Measurements from ENCODE around the gene THBS2.

DNA sequence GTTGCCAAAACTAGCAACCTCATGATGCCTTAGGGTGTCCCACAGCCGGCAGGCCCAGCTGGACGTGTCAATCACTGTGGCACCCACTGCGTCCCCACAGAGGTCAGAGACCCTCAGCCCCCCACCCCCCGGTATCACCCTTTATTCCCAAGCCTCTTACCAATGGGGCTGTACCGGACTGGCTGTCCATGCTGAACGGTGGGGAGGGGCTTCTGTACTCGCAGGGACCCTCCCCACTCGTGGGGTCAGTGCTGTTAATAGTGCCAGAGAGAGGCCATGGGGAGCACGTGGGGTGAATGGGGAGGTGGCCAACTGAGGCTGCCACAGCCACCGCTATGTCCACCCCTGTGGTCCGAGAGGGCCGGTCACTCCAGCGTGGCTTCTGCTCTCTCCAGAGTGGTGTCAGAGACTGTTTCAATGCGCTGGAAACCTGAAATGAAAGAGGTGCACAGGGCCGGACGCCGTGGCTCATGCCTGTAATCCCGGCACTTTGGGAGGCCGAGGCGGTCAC lies 68.6 kb downstream of the THBS2 start:
- no peak for TF ChIP-seq ELF1 (IDR thresholded peaks at IDR 0.05; ENCODE audit: borderline replicate concordance, low read depth)
- TF ChIP-seq, protein P1, sequence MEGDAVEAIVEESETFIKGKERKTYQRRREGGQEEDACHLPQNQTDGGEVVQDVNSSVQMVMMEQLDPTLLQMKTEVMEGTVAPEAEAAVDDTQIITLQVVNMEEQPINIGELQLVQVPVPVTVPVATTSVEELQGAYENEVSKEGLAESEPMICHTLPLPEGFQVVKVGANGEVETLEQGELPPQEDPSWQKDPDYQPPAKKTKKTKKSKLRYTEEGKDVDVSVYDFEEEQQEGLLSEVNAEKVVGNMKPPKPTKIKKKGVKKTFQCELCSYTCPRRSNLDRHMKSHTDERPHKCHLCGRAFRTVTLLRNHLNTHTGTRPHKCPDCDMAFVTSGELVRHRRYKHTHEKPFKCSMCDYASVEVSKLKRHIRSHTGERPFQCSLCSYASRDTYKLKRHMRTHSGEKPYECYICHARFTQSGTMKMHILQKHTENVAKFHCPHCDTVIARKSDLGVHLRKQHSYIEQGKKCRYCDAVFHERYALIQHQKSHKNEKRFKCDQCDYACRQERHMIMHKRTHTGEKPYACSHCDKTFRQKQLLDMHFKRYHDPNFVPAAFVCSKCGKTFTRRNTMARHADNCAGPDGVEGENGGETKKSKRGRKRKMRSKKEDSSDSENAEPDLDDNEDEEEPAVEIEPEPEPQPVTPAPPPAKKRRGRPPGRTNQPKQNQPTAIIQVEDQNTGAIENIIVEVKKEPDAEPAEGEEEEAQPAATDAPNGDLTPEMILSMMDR (IDR thresholded peaks at IDR 0.05 in 2 of 3, conservative IDR thresholded peaks at IDR 0.05 in 1 of 3; ENCODE audit: borderline replicate concordance in 1 of 3, insufficient read depth in 1 of 3, low read depth in 2 of 3, low read length in 2 of 3): no peak
- no peak for TF ChIP-seq RAD21 (IDR thresholded peaks at IDR 0.05; ENCODE audit: low read depth)
- TF ChIP-seq EZH2phosphoT487 (IDR thresholded peaks at IDR 0.05; ENCODE audit: borderline replicate concordance): no peak
- TF ChIP-seq, protein P2, sequence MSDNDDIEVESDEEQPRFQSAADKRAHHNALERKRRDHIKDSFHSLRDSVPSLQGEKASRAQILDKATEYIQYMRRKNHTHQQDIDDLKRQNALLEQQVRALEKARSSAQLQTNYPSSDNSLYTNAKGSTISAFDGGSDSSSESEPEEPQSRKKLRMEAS (IDR thresholded peaks at IDR 0.05): no peak
- no peak for TF ChIP-seq EZH2 (IDR thresholded peaks at IDR 0.05)
- TF ChIP-seq SRF (IDR thresholded peaks at IDR 0.05; ENCODE audit: low read depth): no peak
- no peak for TF ChIP-seq POLR2A (IDR thresholded peaks at IDR 0.05; ENCODE audit: borderline replicate concordance, extremely low read depth, insufficient read depth, insufficient read length)
- TF ChIP-seq ZNF274 (IDR thresholded peaks at IDR 0.05; ENCODE audit: low read depth, low read length): no peak
- no peak for TF ChIP-seq CEBPB (IDR thresholded peaks at IDR 0.05; ENCODE audit: low read depth)

Measured in HCT116 (cell line).